WTC11 (cell line): ENCODE data around the gene NPAS2. TPM values are rescaled to one million over a fixed set of nuclear protein-coding genes. Genes with fewer than 3 reads are reported as not detected.

ENCODE experiments used
- ATAC-seq: fragments of 200-7000 bp; cut with Tn5 transposase; 2 replicates; pipeline ENCODE4 v1.10.0; 2021; ENCODE audit warnings: mild to moderate bottlenecking, moderate library complexity
- CTCF ChIA-PET: fragments of 300-600 bp; sonication (Branson Sonifier 250); formaldehyde crosslinking; loops from one replicate; lab custom pipeline; 2021; ENCODE audit warnings: antibody characterized with exemption; lab: Charles Lee
- POLR2A ChIA-PET: fragments of 350-600 bp; sonication (Branson Sonifier 250); formaldehyde crosslinking; loops from one replicate; lab custom pipeline; 2021; ENCODE audit warnings: antibody characterized with exemption; lab: Charles Lee
- DNase-seq: peaks from one replicate; pipeline ENCODE4 v3.0.0; 2021; ENCODE audit warnings: low spot score
- H3K27ac Mint-ChIP-seq: 2 replicates; pipeline ENCODE4 v1.8.0; 2021; ENCODE audit warnings: mixed read lengths
- H3K27me3 Mint-ChIP-seq: 2 replicates; pipeline ENCODE4 v1.8.0; 2021; ENCODE audit warnings: low read depth, mild to moderate bottlenecking, moderate library complexity, mixed read lengths
- H3K36me3 Mint-ChIP-seq: 2 replicates; pipeline ENCODE4 v1.8.0; 2021; ENCODE audit warnings: mixed read lengths
- H3K4me1 Mint-ChIP-seq: 2 replicates; pipeline ENCODE4 v1.8.0; 2022; ENCODE audit warnings: mixed read lengths
- H3K4me3 Mint-ChIP-seq: 2 replicates; pipeline ENCODE4 v1.8.0; 2021; ENCODE audit warnings: mild to moderate bottlenecking, moderate library complexity, mixed read lengths
- H3K9me3 Mint-ChIP-seq: 2 replicates; pipeline ENCODE4 v1.8.0; 2021; ENCODE audit warnings: mixed read lengths
- CREM ChIP-seq: sonication (generic); formaldehyde crosslinking; IDR thresholded peaks from 2 replicates; pipeline ENCODE4 v1.8.1; 2022; ENCODE audit warnings: mild to moderate bottlenecking, missing genetic modification reagents, moderate library complexity
- ELF4 ChIP-seq: sonication (generic); formaldehyde crosslinking; IDR thresholded peaks from 2 replicates; pipeline ENCODE4 v1.8.1; 2022; ENCODE audit warnings: low read depth, mild to moderate bottlenecking, moderate library complexity, missing genetic modification reagents
- GRHL2 ChIP-seq: fragments of 250-450 bp; sonication (Bioruptor Pico); IDR thresholded peaks from 2 replicates; pipeline ENCODE4 v1.8.0; 2022; ENCODE audit warnings: mild to moderate bottlenecking, moderate library complexity; ENCODE audit not compliant: insufficient replicate concordance, severe bottlenecking
- GTF2I ChIP-seq: fragments of 250-450 bp; sonication (Bioruptor Pico); conservative IDR thresholded peaks from 2 replicates; pipeline ENCODE4 v1.4.0; 2021; ENCODE audit warnings: mild to moderate bottlenecking
- IRF2 ChIP-seq: sonication (generic); formaldehyde crosslinking; IDR thresholded peaks from 2 replicates; pipeline ENCODE4 v1.8.0; 2022; ENCODE audit warnings: low read depth, missing genetic modification reagents, borderline replicate concordance
- KAT7 ChIP-seq: sonication (generic); formaldehyde crosslinking; IDR thresholded peaks from 2 replicates; pipeline ENCODE4 v1.8.1; 2023; ENCODE audit warnings: missing genetic modification reagents, mild to moderate bottlenecking, borderline replicate concordance
- NR1H2 ChIP-seq: sonication (generic); formaldehyde crosslinking; IDR thresholded peaks from 2 replicates; pipeline ENCODE4 v1.9.0; 2021; ENCODE audit warnings: mild to moderate bottlenecking, moderate library complexity, missing genetic modification reagents
- NR3C1 ChIP-seq: sonication (generic); formaldehyde crosslinking; conservative IDR thresholded peaks from 2 replicates; pipeline ENCODE4 v1.8.1; 2023; ENCODE audit warnings: low read depth, mild to moderate bottlenecking, missing genetic modification reagents
- SMAD4 ChIP-seq: sonication (generic); formaldehyde crosslinking; IDR thresholded peaks from 2 replicates; pipeline ENCODE4 v1.8.0; 2022; ENCODE audit warnings: mild to moderate bottlenecking, missing genetic modification reagents
- TEAD4 ChIP-seq: sonication (generic); formaldehyde crosslinking; IDR thresholded peaks from 2 replicates; pipeline ENCODE4 v1.8.0; 2022; ENCODE audit warnings: mild to moderate bottlenecking, missing genetic modification reagents
- TP53 ChIP-seq: sonication (generic); formaldehyde crosslinking; IDR thresholded peaks from 2 replicates; pipeline ENCODE4 v1.8.1; 2023; ENCODE audit warnings: mild to moderate bottlenecking, missing genetic modification reagents
- ZBTB21 ChIP-seq: sonication (generic); formaldehyde crosslinking; IDR thresholded peaks from 2 replicates; pipeline ENCODE4 v1.8.1; 2023; ENCODE audit warnings: mild to moderate bottlenecking, missing genetic modification reagents, borderline replicate concordance
- ZNF121 ChIP-seq: sonication (generic); formaldehyde crosslinking; IDR thresholded peaks from 2 replicates; pipeline ENCODE4 v1.8.0; 2023; ENCODE audit warnings: missing genetic modification reagents
- ZNF416 ChIP-seq: fragments of 250-450 bp; sonication (Bioruptor Pico); IDR thresholded peaks from 2 replicates; pipeline ENCODE4 v1.9.0; 2021; ENCODE audit warnings: mild to moderate bottlenecking, inconsistent platforms
- ZNF671 ChIP-seq: fragments of 250-450 bp; sonication (Bioruptor Pico); IDR thresholded peaks from 2 replicates; pipeline ENCODE4 v1.8.0; 2021; ENCODE audit warnings: mild to moderate bottlenecking
- total RNA-seq: library from RNA; stranded (reverse); gene quantifications from 3 replicates; pipeline ENCODE4 v1.2.3, GENCODE V29; 2021
- TF ChIP-seq, protein P1 (sequence below): sonication (generic); formaldehyde crosslinking; IDR thresholded peaks from 2 replicates; pipeline ENCODE4 v1.8.0; 2022; ENCODE audit warnings: missing genetic modification reagents
- TF ChIP-seq, protein P2 (sequence below): fragments of 250-450 bp; sonication (Bioruptor Pico); IDR thresholded peaks from 2 replicates; pipeline ENCODE4 v1.9.0; 2021; ENCODE audit warnings: moderate library complexity, mild to moderate bottlenecking, inconsistent platforms, borderline replicate concordance
- TF ChIP-seq, protein P3 (sequence below): sonication (generic); formaldehyde crosslinking; conservative IDR thresholded peaks from 2 replicates; pipeline ENCODE4 v1.8.1; 2023; ENCODE audit warnings: mild to moderate bottlenecking, low read depth, missing genetic modification reagents, moderate library complexity
- TF ChIP-seq, protein P4 (sequence below): sonication (generic); formaldehyde crosslinking; IDR thresholded peaks from 2 replicates; pipeline ENCODE4 v1.8.1; 2023; ENCODE audit warnings: mild to moderate bottlenecking, missing genetic modification reagents
- TF ChIP-seq, protein P5 (sequence below): sonication (generic); formaldehyde crosslinking; IDR thresholded peaks from 2 replicates; pipeline ENCODE4 v1.8.0; 2022; ENCODE audit warnings: mild to moderate bottlenecking, missing genetic modification reagents
- TF ChIP-seq, protein P6 (sequence below): sonication (generic); formaldehyde crosslinking; conservative IDR thresholded peaks from 2 replicates; pipeline ENCODE4 v1.8.1; 2022; ENCODE audit warnings: mild to moderate bottlenecking, missing genetic modification reagents

The NPAS2 gene
- total RNA-seq, 1 experiment from 2014 or later, result 2.6 TPM

DNA sequence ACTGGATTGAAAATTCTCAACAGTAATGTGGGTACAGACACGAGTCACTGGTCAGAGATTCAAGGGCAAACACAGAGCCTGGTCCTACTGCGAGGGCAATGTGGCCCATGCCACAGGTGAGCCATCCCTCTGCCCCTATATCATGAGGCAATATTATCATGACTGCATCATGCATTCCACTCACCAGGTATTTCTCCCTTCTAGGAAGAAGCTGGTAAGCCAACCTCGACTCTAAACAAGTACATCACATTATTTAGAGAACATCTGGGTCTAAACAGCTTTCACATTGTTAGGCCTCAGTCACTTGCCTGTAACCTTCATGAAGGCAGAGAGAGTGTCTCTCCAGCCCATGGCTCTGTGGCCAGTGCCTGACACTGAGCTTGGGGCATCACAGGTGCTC, 167.6 kb downstream of the NPAS2 start (continued):
- TF ChIP-seq, protein P1, sequence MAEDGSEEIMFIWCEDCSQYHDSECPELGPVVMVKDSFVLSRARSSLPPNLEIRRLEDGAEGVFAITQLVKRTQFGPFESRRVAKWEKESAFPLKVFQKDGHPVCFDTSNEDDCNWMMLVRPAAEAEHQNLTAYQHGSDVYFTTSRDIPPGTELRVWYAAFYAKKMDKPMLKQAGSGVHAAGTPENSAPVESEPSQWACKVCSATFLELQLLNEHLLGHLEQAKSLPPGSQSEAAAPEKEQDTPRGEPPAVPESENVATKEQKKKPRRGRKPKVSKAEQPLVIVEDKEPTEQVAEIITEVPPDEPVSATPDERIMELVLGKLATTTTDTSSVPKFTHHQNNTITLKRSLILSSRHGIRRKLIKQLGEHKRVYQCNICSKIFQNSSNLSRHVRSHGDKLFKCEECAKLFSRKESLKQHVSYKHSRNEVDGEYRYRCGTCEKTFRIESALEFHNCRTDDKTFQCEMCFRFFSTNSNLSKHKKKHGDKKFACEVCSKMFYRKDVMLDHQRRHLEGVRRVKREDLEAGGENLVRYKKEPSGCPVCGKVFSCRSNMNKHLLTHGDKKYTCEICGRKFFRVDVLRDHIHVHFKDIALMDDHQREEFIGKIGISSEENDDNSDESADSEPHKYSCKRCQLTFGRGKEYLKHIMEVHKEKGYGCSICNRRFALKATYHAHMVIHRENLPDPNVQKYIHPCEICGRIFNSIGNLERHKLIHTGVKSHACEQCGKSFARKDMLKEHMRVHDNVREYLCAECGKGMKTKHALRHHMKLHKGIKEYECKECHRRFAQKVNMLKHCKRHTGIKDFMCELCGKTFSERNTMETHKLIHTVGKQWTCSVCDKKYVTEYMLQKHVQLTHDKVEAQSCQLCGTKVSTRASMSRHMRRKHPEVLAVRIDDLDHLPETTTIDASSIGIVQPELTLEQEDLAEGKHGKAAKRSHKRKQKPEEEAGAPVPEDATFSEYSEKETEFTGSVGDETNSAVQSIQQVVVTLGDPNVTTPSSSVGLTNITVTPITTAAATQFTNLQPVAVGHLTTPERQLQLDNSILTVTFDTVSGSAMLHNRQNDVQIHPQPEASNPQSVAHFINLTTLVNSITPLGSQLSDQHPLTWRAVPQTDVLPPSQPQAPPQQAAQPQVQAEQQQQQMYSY (CRISPR knock-in tag), result no peak
- TF ChIP-seq, protein P2, sequence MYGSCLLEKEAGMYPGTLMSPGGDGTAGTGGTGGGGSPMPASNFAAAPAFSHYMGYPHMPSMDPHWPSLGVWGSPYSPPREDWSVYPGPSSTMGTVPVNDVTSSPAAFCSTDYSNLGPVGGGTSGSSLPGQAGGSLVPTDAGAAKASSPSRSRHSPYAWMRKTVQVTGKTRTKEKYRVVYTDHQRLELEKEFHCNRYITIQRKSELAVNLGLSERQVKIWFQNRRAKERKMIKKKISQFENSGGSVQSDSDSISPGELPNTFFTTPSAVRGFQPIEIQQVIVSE (CRISPR knock-in tag), result no peak
- TF ChIP-seq NR3C1 (CRISPR knock-in tag), result no peak
- no peak for TF ChIP-seq ZNF121 (CRISPR knock-in tag)
- TF ChIP-seq, protein P3, sequence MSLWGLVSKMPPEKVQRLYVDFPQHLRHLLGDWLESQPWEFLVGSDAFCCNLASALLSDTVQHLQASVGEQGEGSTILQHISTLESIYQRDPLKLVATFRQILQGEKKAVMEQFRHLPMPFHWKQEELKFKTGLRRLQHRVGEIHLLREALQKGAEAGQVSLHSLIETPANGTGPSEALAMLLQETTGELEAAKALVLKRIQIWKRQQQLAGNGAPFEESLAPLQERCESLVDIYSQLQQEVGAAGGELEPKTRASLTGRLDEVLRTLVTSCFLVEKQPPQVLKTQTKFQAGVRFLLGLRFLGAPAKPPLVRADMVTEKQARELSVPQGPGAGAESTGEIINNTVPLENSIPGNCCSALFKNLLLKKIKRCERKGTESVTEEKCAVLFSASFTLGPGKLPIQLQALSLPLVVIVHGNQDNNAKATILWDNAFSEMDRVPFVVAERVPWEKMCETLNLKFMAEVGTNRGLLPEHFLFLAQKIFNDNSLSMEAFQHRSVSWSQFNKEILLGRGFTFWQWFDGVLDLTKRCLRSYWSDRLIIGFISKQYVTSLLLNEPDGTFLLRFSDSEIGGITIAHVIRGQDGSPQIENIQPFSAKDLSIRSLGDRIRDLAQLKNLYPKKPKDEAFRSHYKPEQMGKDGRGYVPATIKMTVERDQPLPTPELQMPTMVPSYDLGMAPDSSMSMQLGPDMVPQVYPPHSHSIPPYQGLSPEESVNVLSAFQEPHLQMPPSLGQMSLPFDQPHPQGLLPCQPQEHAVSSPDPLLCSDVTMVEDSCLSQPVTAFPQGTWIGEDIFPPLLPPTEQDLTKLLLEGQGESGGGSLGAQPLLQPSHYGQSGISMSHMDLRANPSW (CRISPR knock-in tag), result no peak
- no peak for TF ChIP-seq ZBTB21 (CRISPR knock-in tag)
- no peak for TF ChIP-seq ELF4 (CRISPR knock-in tag)

DNA sequence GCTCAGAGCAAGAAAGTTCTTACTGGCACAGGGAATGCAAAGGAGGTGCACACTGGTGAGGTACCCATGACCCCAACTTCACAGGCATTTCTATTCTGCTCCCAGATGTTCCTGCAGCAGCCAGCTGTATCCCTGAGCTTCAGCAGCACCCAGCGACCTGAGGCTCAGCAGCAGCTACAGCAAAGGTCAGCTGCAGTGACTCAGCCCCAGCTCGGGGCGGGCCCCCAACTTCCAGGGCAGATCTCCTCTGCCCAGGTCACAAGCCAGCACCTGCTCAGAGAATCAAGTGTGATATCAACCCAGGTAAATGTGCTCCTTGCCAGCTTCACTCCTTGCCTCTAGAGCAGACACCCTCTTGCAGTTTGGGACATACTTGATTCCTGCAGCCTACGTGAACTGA, 168.0 kb downstream of the NPAS2 start:
- peaks cover 18% of the 10 kb centered on the region for H3K4me1 Mint-ChIP-seq
- no peaks in the 10 kb centered on the region for H3K9me3 Mint-ChIP-seq
- CTCF ChIA-PET, result interaction anchor here (0.8 to 1.4 kb wide), 3 partner anchors 218 to 378 kb away, joined by 3 to 4 read pairs (median 4); no protein-coding TSS in a partner anchor
- no peaks in the 10 kb centered on the region for H3K36me3 Mint-ChIP-seq
- no peak overlapping the region for H3K27ac Mint-ChIP-seq
- ATAC-seq, result no peak
- no peak for DNase-seq
- no peak overlapping the region for H3K4me3 Mint-ChIP-seq
- TF ChIP-seq TEAD4 (CRISPR knock-in tag) (no peak), ZNF416 (CRISPR knock-in tag) (no peak), SMAD4 (CRISPR knock-in tag) (no peak), GRHL2 (CRISPR knock-in tag) (no peak)
- TF ChIP-seq, all 79 proteins: peak for 0
- H3K27me3 Mint-ChIP-seq, result no peaks in the 10 kb centered on the region
- POLR2A ChIA-PET, result no interaction called here

DNA sequence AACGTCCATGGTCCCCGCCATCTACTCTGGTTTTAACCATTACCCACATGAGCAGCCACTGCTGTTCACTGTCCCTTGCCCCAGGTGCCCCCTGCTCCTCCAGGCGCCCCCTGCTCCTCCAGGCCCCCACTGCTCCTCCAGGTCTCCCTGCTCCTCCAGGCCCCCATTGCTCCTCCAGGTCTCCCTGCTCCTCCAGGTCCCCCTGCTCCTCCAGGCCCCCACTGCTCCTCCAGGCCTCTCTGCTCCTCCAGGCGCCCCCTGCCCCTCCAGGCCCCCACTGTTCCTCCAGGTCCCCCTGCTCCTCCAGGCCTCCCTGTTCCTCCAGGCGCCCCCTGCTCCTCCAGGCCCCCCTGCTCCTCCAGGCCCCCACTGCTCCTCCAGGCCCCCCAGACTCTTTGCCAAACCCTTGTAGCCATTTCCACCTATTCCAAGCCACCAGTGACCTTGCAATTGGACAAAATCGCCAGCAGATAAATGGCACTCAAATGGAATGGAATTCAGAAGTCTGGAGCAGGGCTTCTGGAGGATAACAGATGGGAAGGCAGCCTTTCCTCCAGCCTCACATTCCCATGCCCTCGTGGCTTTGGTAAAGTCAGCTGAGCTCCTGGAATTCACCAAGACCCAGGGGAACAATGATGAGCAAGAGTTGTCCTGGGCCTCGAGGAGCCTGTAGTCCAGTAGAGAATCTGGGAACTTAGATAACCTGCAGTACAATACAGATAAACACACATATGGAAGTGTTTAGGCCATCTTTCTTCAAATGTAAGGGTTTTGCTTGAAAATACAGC, 168.9 kb downstream of the NPAS2 start:
- DNase-seq (no peak), ATAC-seq (no peak)
- Mint-ChIP-seq H3K4me3 (no peak overlapping the region), H3K27ac (no peak overlapping the region; the same call in 1 of the 2 replicates), H3K27me3 (no peaks in the 10 kb centered on the region), H3K36me3 (no peaks in the 10 kb centered on the region), H3K4me1 (peaks cover 17% of the 10 kb centered on the region), H3K9me3 (no peaks in the 10 kb centered on the region)
- ChIA-PET POLR2A (no interaction called here), CTCF (interaction anchor here (1.0 to 1.3 kb wide), 2 partner anchors 217 to 259 kb away, joined by 3 to 4 read pairs; no protein-coding TSS in a partner anchor)
- TF ChIP-seq, protein P4, sequence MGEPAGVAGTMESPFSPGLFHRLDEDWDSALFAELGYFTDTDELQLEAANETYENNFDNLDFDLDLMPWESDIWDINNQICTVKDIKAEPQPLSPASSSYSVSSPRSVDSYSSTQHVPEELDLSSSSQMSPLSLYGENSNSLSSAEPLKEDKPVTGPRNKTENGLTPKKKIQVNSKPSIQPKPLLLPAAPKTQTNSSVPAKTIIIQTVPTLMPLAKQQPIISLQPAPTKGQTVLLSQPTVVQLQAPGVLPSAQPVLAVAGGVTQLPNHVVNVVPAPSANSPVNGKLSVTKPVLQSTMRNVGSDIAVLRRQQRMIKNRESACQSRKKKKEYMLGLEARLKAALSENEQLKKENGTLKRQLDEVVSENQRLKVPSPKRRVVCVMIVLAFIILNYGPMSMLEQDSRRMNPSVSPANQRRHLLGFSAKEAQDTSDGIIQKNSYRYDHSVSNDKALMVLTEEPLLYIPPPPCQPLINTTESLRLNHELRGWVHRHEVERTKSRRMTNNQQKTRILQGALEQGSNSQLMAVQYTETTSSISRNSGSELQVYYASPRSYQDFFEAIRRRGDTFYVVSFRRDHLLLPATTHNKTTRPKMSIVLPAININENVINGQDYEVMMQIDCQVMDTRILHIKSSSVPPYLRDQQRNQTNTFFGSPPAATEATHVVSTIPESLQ (CRISPR knock-in tag), result no peak
- TF ChIP-seq ZNF671 (no peak), CREM (CRISPR knock-in tag) (no peak), IRF2 (CRISPR knock-in tag) (no peak), ZNF416 (CRISPR knock-in tag) (no peak), NR1H2 (CRISPR knock-in tag) (no peak), KAT7 (CRISPR knock-in tag) (no peak), GTF2I (CRISPR knock-in tag) (no peak), TP53 (CRISPR knock-in tag) (no peak), ZBTB21 (CRISPR knock-in tag) (no peak)
- TF ChIP-seq, protein P5, sequence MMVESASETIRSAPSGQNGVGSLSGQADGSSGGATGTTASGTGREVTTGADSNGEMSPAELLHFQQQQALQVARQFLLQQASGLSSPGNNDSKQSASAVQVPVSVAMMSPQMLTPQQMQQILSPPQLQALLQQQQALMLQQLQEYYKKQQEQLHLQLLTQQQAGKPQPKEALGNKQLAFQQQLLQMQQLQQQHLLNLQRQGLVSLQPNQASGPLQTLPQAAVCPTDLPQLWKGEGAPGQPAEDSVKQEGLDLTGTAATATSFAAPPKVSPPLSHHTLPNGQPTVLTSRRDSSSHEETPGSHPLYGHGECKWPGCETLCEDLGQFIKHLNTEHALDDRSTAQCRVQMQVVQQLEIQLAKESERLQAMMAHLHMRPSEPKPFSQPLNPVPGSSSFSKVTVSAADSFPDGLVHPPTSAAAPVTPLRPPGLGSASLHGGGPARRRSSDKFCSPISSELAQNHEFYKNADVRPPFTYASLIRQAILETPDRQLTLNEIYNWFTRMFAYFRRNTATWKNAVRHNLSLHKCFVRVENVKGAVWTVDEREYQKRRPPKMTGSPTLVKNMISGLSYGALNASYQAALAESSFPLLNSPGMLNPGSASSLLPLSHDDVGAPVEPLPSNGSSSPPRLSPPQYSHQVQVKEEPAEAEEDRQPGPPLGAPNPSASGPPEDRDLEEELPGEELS, result no peak
- TF ChIP-seq, protein P6, sequence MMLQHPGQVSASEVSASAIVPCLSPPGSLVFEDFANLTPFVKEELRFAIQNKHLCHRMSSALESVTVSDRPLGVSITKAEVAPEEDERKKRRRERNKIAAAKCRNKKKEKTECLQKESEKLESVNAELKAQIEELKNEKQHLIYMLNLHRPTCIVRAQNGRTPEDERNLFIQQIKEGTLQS (CRISPR knock-in tag), result no peak
